ENCODE measurements around the gene C22orf23.

GRCh38 chr22:37926771-37927636 lies 26.4 kb downstream of the C22orf23 start:
- no peak for TF ChIP-seq REST (IDR thresholded peaks at IDR 0.05; ENCODE audit: low read depth)
- no peak for TF ChIP-seq POLR2AphosphoS5 (IDR thresholded peaks at IDR 0.05; ENCODE audit: low read depth, low read length)
- TF ChIP-seq YY1 (IDR thresholded peaks at IDR 0.05; ENCODE audit: extremely low read depth, insufficient replicate concordance, low read depth, low read length), result no peak
- TF ChIP-seq ZNF274 (IDR thresholded peaks at IDR 0.05; ENCODE audit: low read depth, low read length), result no peak
